Ishikawa (cell line): ENCODE data around the gene TNRC6B.

Experiments used
- CEBPB ChIP-seq: IDR thresholded peaks from 2 replicates; pipeline ENCODE4 v1.6.1; 2012
- CREB1 ChIP-seq: IDR thresholded peaks from 2 replicates; pipeline ENCODE4 v1.6.1; 2012; ENCODE audit warnings: low read depth
- EGR1 ChIP-seq: IDR thresholded peaks from 2 replicates; pipeline ENCODE4 v1.6.1; 2012
- EP300 ChIP-seq: IDR thresholded peaks from 2 replicates; pipeline ENCODE4 v1.6.1; 2012; ENCODE audit warnings: borderline replicate concordance
- FOXM1 ChIP-seq: IDR thresholded peaks from 2 replicates; pipeline ENCODE4 v1.6.1; 2012; ENCODE audit warnings: low read depth, borderline replicate concordance
- NFIC ChIP-seq: IDR thresholded peaks from 2 replicates; pipeline ENCODE4 v1.6.1; 2012
- RAD21 ChIP-seq: IDR thresholded peaks from 2 replicates; pipeline ENCODE4 v1.6.1; 2012; ENCODE audit warnings: low read depth
- REST ChIP-seq: IDR thresholded peaks from 2 replicates; pipeline ENCODE4 v1.6.1; 2012; ENCODE audit warnings: low read depth, mild to moderate bottlenecking
- TAF1 ChIP-seq: IDR thresholded peaks from 2 replicates; pipeline ENCODE4 v1.6.1; 2012; ENCODE audit warnings: low read depth, mild to moderate bottlenecking
- TCF12 ChIP-seq: IDR thresholded peaks from 2 replicates; pipeline ENCODE4 v1.6.1; 2012; ENCODE audit warnings: low read depth
- TEAD4 ChIP-seq: IDR thresholded peaks from 2 replicates; pipeline ENCODE4 v1.6.1; 2012
- YY1 ChIP-seq: IDR thresholded peaks from 2 replicates; pipeline ENCODE4 v1.6.1; 2012; ENCODE audit warnings: low read depth
- ZBTB7A ChIP-seq: IDR thresholded peaks from 2 replicates; pipeline ENCODE4 v1.6.1; 2012; ENCODE audit warnings: low read depth
- TF ChIP-seq, protein P1 (sequence below): IDR thresholded peaks from 2 replicates; pipeline ENCODE4 v1.6.1; 2012
- TF ChIP-seq, protein P2 (sequence below): IDR thresholded peaks from 2 replicates; pipeline ENCODE4 v1.6.1; 2012

Gene TNRC6B

DNA sequence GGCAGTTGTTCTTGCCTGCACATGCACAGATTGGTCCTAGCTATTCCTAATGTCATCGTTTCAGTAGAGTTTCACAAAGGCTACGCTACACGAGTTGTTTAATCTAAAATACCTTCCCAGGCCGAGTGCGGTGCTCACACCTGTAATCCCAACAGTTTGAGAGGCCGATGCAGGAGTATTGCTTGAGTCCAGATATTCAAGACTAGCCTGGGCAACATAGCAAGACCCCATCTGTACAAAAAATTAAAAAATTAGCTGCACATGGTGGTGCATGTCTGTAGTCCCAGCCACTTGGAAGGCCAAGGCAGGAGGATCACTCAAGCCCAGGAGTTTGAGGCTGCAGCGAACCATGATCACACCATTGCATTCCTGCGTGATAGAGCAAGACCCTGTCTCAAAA, 56.2 kb downstream of the TNRC6B start:
- TF ChIP-seq EGR1 (no peak), FOXM1 (no peak), TAF1 (no peak), CEBPB (no peak)

DNA sequence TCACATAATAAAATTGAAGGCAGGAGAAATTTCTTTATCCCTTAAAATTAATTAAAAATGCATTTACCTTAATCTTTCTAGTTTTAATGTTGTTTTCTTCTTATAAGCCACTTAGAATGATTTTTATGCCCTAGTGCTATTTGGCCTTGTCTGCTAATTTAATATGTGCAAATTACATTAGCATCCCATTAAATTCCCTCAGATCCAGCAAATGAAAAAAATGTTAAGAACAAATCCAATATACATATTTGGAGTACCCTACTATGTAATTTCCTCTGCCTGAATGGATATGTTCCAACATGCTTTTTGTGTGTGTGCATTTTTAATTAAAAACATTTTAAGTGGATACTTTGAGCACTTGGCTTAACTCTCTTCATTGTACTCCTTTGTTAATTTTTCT, 56.9 kb downstream of the TNRC6B start:
- TF ChIP-seq, protein P1, sequence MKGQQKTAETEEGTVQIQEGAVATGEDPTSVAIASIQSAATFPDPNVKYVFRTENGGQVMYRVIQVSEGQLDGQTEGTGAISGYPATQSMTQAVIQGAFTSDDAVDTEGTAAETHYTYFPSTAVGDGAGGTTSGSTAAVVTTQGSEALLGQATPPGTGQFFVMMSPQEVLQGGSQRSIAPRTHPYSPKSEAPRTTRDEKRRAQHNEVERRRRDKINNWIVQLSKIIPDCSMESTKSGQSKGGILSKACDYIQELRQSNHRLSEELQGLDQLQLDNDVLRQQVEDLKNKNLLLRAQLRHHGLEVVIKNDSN: no peak
- no peak for TF ChIP-seq EGR1
- no peak for TF ChIP-seq CEBPB
- no peak for TF ChIP-seq TEAD4
- TF ChIP-seq, protein P2, sequence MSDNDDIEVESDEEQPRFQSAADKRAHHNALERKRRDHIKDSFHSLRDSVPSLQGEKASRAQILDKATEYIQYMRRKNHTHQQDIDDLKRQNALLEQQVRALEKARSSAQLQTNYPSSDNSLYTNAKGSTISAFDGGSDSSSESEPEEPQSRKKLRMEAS: no peak
- no peak for TF ChIP-seq RAD21
- no peak for TF ChIP-seq NFIC
- TF ChIP-seq FOXM1: no peak
- no peak for TF ChIP-seq CREB1
- no peak for TF ChIP-seq YY1

DNA sequence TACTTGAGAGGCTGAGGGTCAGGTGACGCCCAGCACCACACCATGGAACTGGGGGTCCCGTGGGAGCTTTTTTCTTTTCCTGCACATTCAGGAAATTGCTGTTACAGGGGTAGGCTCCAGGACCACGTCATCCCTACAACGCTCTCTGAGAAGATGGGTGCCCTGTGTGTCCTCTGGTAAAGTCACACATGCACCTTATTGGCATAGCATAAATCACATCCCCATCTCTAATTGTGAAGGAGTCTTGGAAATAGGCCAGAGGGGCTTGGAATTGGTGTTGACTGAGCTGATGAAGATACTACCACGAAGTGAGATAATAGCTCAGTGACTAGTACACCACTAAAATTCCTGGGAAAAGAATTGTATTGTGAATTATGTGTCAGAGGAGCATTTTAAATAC, 57.6 kb downstream of the TNRC6B start:
- TF ChIP-seq FOXM1 (no peak), REST (no peak), EP300 (no peak), EGR1 (no peak), RAD21 (no peak), CEBPB (no peak), NFIC (no peak), TAF1 (no peak), TCF12 (no peak), ZBTB7A (no peak), TEAD4 (no peak), YY1 (no peak), CREB1 (no peak)
- TF ChIP-seq, protein P1: no peak
- TF ChIP-seq, protein P2: no peak

- TF ChIP-seq REST (no peak), YY1 (no peak), RAD21 (no peak), EP300 (no peak), TAF1 (no peak), CEBPB (no peak), TEAD4 (no peak), TCF12 (no peak), FOXM1 (no peak), EGR1 (no peak), NFIC (no peak), CREB1 (no peak)
- TF ChIP-seq, protein P2: no peak
- TF ChIP-seq, protein P1: no peak
Measured at GRCh38 chr22:40236131-40236665, 58.5 kb downstream of the TNRC6B start.

DNA sequence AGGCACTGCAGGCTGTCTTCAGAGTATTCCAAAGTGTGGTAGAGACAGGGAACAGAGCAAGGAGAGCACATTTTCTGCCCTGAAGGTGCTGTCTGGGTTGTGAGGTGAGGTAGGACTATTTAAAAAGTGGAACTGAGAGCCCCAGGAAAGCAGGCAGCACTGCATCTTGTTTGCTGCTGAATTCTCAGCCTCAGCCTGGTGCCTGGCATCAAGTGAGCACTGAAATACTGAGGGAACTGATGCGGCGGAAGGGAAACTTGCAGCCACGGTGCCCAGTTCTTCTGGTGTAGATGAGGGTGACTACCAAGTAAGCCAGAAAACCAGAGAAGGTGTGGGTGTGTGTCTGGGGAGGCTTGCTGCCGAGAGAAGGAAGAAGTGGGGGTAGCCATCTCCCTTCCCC, 59.5 kb downstream of the TNRC6B start:
- TF ChIP-seq NFIC: no peak
- no peak for TF ChIP-seq REST
- no peak for TF ChIP-seq CEBPB
- no peak for TF ChIP-seq TAF1
- TF ChIP-seq, protein P1: no peak
- no peak for TF ChIP-seq EP300
- TF ChIP-seq RAD21: no peak
- TF ChIP-seq EGR1: no peak
- TF ChIP-seq YY1: no peak
- no peak for TF ChIP-seq ZBTB7A
- no peak for TF ChIP-seq TCF12
